ENCODE measurements around the gene ALMS1.
"Not testable (repeated sequence)": the region's sequence is repeated elsewhere in the genome, so short reads cannot be mapped to it uniquely, and the experiment has no call there.

ALMS1 gene

DNA sequence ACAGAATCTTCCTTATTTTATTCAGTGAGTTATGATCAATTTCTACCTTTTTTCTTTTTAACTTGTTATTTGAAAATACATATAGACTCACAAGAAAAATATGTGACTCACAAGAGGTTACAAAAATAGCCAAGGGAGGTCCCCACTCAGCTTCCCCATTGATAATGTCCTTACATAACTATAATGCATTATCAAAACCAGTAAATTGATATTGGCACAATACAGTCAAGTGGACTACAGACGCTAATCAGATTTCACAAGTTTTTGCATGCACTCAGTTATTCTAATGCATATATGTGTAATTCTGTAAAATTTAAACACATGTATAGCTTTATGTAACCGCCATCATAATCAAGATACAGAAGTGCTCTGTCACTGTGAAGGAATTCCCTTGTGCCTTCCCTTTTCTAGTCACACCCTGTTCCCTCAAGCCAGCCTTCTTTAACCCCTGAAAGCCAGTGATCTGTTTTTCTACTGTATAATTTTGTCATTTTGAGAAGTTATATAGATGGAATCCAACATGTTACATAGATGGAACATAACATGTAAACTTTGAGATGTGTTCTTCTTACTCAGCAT is 118.4 kb downstream of the ALMS1 start:
- no peak for DNase-seq (ENCODE audit: low spot score)

DNA sequence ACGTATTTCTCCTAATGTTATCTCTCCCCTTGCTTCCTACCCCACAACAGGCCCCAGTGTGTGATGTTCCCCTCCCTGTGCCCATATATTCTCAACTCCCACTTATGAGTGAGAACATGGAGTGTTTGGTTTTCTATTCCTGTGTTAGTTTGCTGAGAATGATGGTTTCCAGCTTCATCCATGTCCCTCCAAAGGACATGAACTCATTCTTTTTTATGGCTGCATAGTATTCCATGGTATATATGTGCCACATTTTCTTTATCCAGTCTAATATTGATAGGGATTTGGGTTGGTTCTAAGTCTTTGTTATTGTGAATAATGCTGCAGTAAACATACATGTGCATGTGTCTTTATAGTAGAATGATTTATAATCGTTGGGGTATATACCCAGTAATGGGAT is 119.2 kb downstream of the ALMS1 start:
- not testable (repeated sequence) for DNase-seq (ENCODE audit: low spot score)

DNA sequence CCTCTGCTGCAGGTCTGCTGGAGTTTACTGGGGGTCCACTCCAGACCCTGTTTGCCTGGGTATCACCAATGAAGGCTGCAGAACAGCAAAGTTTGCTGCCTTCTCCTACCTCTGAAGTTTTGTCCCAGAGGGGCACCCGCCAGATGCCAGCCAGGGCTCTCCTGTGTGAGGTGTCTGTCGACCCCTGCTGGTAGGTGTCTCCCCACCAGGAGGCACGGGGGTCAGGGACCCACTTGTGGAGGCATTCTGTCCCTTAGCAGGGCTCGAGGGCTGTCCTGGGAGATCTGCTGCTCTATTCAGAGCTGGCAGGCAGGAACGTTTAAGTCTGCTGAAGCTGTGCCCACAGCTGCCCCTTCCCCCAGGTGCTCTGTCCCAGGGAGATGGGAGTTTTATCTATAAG is 124.8 kb downstream of the ALMS1 start:
- not testable (repeated sequence) for DNase-seq (ENCODE audit: low spot score)

DNA sequence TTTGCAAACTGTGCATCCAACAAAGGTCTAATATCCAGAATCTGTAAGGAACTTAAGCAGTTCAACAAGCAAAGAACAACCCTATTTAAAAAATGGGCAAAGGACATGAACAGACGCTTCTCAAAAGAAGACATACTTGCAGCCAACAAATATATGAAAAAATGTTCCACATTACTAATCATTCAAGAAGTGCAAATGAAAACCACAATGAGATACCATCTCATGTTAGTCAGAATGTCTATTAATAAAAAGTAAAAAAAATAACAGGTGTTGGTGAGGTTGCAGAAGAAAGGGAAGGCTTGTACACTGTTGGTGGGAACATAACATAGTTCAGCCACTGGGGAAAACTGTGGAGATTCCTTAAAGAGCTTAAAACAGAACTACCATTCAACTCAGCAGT is 130.4 kb downstream of the ALMS1 start:
- no peak for DNase-seq (ENCODE audit: low spot score)

DNA sequence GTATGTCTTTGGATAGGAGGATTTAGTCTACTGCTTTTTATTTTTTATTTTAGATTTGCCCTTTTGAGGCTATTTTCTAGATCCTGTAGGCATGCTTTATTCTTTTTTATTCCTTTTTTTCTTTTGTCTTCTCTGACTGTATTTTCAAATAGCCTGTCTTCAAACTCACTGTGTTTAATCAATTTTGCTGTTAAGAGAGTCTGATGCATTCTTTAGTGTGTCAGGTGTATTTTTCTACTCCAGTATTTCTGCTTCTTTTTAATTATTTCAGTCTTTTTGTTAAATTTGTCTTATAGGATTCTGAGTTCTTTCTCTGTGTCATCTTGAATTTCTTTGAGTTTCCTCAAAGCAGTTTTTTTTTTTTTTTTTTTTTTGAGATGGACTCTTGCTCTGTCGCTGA is 143.1 kb downstream of the ALMS1 start:
- no peak for DNase-seq (ENCODE audit: low spot score)

DNA sequence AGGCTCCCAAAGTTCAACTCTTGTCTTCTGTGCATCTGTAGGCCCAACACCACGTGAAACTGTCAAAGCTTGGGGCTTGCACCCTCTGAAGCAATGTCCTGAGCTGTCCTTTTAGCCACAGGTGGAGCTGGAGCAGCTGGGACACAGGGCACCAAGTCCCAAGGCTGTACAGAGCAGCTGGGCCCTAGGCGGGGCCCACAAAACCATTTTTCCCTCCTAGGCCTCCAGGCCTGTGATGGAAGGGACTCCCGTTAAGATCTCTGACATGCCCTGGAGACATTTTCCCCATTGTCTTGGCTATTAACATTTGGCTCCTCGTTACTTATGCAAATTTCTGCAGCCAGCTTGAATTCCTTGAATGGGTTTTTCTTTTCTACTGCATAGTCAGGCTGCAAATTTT is 145.1 kb downstream of the ALMS1 start:
- DNase-seq (ENCODE audit: low spot score), result not testable (repeated sequence)

DNA sequence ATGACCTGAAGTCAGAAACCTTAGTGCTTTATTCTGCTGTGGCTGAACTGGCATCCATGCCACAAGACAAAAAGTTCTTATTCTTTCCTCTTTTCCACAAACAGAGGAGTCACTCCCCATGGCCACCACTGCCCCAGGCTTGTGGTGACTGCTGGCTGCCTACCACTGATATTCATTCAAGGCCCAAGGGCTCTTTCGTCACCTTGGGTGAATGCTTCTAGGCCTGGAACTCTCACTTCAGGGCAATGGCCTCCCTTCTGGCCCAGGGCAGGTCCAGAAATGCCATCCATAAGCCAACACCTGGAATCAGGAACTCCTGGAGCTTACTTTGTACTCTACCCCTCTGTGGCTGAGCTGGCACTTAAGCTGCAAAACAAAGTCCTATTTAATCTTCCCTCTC is 146.7 kb downstream of the ALMS1 start:
- DNase-seq (ENCODE audit: low spot score), result no peak

DNA sequence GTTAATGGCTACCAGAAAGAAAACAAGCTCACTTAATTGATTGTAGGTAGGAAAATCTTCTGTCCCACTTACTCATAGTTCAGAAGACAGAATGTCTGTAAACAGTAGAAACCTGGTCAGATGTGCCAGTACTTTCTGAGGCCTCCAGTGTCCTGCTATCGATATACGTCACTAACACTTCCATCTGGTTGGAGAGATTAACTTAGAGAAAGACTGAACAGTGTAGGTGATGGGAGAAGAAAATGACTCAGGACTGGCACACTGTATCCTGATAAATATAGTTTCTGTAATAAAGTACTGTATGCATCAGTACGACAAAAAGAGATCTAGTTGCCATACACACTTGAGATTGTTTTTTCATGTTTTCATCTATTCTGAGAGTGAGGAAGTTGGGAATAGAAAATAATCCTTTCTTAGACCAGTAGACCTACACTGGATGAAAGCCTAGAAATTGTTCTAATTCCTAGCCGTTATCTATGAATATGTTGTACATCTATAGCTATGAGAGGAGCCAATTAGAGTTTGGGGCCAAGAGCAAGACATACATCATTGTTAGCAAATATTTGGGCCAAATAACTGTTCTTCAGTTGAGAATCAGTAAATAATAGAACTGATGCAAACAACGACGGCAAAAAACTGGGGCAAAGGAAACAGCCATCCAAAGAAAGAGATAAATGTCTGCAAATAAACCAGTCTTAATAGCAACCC is 150.7 kb downstream of the ALMS1 start:
- DNase-seq (ENCODE audit: low spot score), result no peak

DNA sequence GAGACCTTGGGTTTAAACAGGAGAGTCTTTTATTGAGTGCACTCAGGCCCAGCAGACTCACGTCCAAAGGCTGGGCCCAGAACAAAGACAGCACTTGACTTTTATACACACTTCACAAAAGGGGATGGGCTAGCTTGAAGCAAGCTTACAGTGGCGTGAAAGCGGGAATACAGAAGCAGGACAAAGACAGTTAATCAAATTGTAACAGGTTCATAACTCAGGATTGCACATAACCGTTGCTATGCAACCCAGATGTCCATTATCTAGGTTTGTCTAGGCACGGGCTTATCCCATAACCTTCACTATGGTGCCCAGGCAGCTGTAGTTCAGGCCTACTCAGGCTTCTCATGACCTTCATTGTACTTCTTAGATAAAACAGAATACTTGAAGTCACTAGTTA is 175.2 kb downstream of the ALMS1 start:
- not testable (repeated sequence) for DNase-seq (ENCODE audit: low spot score)

DNA sequence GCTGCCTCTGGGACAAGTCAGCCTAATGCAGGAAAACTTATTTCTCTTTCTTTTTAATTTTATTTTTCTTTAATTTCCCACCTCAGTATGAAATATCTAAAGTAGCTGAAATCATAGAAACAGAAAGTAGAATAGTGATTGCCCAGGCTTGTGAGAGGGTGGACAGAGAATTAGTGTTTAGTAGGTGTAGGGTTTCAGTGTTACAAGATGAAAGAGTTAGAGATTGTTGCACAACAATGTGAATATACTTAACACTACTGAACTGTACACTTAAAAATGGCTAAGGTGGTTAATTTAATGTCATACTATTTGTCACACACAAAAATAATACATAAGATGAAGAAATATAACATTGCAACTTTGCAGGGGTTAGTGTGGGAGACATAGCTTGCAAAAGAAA is 175.8 kb downstream of the ALMS1 start:
- DNase-seq (ENCODE audit: low spot score), result no peak

DNA sequence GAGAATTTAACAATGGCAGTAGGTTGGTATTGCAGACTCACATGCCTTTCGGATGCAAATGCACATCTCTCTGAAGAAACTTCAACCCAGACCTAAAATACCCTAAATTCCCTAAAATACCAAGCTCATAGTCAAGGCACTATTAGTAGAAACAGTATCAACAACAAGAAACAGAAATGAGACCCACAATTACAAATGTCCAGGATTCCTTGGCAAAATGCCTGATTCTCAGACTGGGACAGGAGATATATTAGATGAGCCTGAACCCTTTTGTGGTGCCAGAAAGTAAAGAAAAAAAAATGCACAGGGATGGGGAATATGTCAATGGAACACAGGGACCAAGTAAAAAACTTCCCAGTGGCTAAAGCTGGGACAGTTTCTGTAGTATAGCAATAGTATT is 179.3 kb downstream of the ALMS1 start:
- no peak for DNase-seq (ENCODE audit: low spot score)

DNA sequence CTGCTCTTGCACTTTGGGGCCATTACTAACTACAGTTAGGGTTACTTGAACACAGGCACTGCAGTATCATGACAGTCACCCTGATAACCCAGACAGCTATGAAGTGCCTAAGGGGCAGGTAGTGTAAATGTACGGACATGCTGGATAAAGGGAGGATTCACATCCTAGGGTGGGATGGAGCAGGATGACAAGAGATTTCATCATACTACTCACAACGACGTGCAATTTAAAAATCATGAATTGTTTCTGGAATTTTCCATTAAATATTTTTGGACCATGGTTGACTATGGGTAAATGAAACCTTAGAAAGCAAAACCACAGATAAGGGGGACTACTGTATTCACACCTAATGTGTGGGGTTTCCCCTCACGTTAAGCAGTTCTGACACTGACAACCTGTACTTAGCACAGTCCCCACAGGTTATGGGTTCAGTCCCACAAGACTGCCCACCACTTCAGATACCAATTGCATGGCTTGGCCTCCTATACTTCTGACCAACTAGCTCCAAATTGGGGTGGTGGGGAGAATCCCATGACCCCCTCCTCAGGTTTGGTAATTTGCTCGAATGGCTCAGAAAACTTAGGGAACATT is 180.7 kb downstream of the ALMS1 start:
- no peak for DNase-seq (ENCODE audit: low spot score)

DNA sequence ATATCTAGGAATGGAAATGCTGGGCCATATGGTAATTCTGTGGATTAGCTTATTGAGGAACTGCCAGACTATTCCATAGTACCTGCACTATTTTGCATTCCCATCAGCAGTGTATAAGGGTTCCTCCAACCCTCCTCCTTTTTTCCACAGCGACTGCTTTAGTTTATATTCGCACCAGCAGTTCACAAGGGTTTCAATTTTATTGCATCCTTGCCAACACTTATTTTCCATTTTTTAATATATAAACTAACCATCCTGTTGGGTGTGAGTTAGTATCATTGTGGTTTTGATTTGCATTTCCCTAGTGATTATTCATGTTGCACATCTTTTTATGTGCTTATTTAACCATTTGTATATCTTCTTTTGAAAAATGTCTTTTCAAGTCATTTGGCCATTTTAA is 189.6 kb downstream of the ALMS1 start:
- no peak for DNase-seq (ENCODE audit: low spot score)

DNA sequence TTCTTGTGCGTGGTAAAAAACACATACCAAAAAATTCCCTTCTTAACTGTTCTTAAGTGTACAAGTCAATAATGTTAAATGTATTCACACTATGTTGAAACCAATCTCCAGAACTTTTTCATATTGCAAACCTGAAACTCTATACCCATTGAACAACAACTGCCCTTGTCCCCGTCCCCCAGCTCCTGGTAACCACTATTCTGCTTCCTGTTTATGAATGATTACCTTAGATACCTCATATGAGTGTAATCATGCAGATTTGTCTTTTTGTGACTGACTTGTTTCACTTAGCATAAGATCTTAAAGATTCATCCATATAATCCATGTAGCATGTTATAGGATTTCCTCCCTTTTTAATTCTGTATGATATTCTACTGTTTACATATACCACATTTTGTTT is 196.7 kb downstream of the ALMS1 start:
- DNase-seq (ENCODE audit: low spot score), result no peak

DNA sequence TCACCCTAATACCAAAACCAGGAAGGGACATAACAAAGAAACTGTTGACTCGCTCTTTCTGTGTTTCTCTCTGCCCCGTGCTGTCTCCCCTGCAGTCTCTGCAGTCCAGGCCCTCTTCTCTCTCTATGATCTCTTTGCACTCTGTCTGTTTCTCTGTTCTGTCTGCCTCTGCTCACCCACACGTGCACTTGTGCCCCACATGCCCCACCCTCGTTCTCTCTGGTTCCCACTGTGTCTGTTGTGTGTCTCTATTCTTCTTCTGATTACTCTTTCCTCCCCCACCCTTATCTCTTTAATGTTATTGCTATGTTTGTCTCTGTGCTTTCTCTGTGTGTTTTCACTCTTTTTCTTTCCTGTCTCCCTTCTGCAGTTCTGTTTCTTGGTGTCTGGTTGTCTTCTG is 202.5 kb downstream of the ALMS1 start:
- DNase-seq (ENCODE audit: low spot score), result no peak

DNA sequence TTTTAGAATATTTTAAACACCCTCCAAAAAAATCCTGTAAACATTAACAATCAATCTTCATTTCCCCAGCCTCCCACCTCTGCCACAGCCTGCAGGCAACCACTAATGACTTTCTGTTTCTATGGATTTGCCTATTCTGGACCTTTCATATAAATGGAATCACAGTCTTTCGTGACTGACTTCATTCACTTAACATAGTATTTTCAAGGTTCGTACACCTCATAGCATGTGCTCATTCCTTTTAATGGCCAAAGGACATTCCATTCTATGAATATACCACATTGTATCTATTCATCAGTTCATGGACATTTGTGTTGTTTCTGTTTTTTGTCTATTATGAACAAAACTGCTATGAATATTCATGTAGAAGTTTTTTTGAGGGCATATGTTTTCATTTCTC is 208.0 kb downstream of the ALMS1 start:
- DNase-seq (ENCODE audit: low spot score), result no peak

DNA sequence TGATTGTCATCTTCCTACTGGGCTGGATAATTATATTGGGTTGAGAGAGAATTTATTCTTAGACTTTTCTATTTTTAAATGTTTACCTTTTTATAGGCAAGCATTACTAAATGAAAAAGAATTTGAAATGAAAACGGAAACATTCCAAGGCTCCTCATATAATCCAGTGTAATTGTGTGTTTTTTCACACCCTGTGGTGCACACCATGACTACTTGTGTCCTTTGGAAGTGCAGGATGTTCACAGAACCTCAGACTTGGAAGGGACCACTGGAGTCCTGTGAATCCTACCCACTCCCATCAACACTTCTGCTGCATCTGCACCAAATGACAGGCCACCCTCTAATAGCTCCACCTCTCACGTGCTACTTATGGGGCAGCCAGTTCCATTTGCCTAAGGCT is 208.6 kb downstream of the ALMS1 start:
- no peak for DNase-seq (ENCODE audit: low spot score)

DNA sequence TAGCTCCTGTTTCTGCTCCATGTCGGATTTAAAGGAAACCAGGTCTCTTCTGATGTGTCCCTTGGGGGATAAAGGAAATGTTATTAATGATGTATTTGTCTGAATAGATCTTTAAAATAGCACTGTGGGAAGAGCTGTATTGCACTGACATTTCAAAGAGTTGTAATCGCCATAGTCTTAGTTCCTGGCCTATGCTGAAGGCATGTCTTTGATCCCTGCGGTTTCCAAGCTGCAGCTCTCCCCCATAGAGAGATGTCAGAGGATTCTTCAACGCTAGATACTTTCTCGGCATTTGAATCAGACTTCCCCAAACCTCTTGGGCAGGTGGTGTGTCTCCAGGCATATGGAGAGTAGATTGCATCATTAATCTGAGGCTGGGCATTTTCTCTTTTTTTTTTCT is 216.1 kb downstream of the ALMS1 start:
- no peak for DNase-seq (ENCODE audit: low spot score)

DNA sequence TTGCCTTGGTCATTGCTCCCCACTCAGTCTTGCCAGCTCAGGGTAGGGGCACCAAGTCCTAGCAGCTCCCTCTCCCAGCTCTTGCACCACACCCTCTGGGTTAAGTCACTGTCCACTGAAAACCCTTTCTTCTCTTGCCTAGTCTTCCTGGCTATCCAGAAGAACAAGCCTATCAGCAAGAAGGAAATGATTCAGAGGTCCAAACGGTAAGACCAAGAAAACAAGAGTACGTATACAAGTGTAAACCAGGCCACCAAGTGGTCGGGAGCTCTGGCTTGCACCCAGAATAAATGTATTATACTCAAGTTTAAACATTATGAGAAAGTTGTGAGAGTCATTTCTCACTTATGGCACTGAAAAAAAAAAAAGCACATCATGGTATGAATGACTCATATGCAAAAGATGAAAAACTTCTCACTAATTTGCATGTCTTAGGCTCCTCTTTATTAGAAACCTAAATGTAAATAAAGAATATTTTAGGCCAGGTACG is 217.5 kb downstream of the ALMS1 start:
- not testable (repeated sequence) for DNase-seq (ENCODE audit: low spot score)

DNA sequence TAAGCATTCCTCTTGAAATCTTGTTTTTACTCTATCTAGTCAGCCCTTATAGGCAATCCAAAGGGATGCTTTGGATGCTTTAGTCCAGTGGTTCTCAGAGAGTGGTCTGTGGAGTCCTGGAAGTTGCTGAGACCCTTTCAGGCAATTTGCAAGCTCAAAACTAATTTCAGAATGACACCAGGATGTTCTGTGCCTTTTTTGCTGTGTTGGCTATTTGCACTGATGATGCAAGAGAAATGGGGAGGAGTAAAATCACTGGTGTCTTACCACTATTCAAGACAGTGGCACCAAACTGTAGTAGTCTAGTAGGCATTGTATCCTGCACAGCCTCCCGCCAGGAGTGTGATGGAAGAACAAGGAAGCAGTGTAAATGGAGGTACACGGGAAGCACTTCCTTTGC is 219.0 kb downstream of the ALMS1 start:
- DNase-seq (ENCODE audit: low spot score), result not testable (repeated sequence)

DNA sequence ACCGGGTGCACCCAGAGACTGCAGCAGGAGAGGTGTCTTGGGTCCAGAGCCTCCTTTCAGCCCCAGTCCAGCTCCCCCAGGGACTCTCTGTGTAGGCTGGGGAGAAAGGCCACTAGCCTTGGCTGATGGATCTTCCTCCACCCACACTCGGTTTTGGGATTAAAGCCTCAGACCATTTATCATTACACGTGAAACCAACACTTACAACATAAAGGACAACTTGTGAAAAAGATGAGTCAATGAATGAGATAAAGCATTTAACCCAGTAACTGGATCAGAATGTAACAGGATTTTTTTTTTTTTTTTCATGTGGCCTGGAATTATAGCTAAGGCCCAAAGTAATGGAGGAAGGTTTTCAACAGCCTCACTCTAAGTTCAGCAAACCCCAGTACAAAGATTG is 224.5 kb downstream of the ALMS1 start:
- DNase-seq (ENCODE audit: low spot score), result no peak

DNA sequence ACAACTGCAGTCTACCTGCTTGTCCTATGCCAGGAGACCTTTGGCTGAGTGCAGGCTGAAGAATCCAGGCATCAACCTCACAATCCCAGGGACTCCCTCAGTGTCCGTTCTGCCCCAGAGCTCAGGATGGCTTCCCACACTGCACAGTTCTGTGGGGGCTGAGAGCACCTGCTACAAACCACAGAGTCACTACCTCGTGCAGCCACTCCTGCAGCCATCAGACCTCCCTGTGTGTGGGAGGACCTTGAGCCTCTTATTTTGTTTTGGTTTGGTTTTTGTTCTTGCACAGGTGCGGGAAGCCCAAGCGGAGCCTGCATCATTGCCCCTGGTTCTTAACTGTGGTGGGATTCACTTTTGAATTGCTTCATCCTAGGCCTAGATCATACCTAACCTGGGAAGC is 225.6 kb downstream of the ALMS1 start:
- no peak for DNase-seq (ENCODE audit: low spot score)

DNA sequence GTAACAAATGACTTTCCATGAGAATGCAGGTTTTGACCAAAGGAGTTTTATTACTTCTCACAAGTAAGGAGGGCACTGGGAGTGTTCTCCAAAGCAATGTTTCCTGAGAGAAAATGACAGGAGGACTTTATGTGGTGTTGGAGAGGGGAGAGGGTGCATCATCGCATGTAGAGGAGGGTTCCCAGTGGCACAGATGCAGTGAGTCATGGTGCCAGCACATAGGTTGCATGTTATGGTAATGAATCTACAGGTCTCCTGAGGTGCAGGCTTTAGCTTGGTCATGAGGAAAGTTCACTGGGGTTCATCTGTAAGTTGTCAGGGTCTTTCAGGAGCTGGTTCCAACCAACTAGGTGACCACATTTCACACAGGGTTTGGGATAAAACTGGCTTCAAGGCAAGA is 226.2 kb downstream of the ALMS1 start:
- DNase-seq (ENCODE audit: low spot score), result no peak

DNA sequence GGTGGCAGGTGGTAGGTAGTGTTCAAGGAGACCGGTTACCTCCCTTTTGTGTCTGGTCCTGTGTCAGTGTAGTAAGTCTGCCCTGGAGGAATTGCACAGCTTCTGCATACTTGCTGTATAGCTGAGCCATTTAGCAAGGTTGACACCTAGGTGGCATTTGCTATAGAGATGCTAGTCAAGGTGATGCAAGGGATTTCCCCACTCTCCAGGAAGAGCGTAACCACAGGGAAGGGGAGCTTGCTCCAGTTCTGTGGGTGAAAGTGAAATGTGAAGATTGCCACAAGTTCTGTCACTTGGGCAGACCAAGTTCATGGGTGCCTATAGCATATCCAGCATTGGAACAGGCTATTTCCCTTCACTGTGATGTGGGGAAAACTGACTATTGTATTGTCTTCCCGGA is 228.5 kb downstream of the ALMS1 start:
- DNase-seq (ENCODE audit: low spot score), result no peak
